D341Med (cell line): ENCODE measurements around the gene RASGRP4.
"Not testable (repeated sequence)": the region's sequence is repeated elsewhere in the genome, so short reads cannot be mapped to it uniquely, and the experiment has no call there.

Experiments
- DNase-seq: peaks from one replicate; pipeline ENCODE4 v3.0.0; 2012; ENCODE audit warnings: low spot score

Gene RASGRP4

DNA sequence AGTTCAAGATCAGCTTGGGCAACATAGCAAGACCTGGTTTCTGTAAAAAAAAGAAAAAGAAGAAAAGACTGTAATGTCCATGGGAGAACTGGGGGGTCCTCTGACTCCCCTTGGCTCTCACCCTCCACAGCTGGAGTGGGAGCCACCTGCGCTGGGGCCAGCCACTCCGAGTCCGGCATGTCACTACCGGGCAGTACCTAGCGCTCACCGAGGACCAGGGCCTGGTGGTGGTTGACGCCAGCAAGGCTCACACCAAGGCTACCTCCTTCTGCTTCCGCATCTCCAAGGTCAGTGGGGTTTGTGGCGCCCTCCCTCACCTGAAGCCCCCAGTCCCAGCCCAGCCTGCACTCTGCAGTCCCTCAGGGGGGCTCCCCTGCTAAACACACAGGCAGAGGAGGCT, 22.2 kb upstream of the RASGRP4 start:
- no peak for DNase-seq

DNA sequence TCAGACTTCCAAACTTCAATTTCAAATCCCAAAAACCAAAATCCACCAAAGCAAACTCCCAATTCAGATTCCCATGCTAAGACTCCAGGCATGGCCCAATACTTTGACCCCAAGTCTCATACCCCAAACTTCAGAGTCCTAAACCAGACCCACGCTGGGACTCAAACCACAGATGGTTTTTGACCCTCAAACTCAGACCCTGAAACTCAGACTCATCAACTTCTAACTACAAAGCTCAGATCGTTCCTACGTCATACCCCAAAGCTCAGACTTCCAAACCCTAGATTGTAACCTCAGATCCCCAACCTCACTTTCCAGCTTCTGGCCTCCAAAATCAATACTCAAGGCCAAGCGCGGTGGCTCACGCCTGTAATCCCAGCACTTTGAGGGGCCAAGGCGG, 19.3 kb upstream of the RASGRP4 start:
- DNase-seq = no peak

DNA sequence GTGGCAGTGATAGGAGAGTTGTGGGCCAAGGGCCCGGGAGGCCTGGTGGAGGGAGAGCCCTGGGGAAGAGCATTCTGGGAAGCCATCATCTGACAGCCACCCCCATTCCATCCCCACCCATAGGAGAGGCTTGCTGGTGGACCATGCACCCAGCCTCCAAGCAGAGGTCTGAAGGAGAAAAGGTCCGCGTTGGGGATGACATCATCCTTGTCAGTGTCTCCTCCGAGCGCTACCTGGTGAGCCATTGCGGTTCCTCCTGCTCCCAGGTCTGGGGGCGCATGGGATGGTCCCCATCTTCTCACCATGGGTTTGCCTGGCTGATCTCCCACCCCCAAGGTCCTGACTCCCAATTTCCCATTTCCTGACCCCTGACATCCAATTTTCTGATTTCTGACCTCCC, 18.0 kb upstream of the RASGRP4 start:
- no peak for DNase-seq

GRCh38 chr19:38443458-38443999, 17.5 kb upstream of the RASGRP4 start:
- no peak for DNase-seq

- no peak for DNase-seq
Measured at GRCh38 chr19:38442736-38443135, 16.7 kb upstream of the RASGRP4 start.

GRCh38 chr19:38441657-38442348, 15.8 kb upstream of the RASGRP4 start:
- no peak for DNase-seq

- DNase-seq = no peak
Measured at GRCh38 chr19:38440592-38440991, 14.6 kb upstream of the RASGRP4 start.

DNA sequence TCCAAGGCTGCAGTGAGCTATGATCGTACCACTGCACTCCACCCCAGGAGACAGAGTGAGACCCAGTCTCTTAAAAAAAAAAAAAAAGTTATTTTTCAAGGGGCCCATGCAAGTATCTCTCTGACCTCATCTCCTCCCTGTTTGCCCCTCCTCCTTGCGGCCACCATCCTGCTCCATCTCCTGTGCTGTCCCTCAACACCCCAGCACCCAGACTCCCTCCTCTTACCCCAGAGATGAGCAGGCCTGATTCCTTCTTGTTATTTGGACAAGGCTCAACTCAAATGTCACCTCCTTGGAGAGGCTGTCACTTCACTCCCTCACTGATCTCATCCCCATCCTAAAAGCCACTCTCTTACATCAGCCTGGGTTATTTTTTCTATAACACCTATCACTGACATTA, 11.9 kb upstream of the RASGRP4 start:
- DNase-seq = no peak

DNA sequence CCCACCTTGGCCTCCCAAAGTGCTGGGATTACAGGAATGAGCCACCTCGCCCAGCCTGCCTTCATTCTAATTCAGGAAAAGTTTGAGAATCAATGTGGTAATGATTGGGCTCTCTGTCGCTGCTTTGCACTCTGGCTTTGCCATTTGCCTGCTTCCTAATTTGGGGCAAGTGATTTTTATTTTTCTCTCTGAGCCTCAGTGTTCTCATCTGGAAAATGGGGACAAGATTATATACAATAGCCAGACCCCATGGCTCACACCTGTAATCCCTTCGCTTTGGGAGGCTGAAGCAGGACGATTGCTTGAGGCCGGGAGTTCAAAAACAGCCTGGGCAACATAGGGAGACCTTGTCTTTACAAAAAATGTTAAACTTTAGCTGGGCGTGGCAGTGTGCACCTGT, 11.3 kb upstream of the RASGRP4 start:
- DNase-seq = no peak

- DNase-seq = no peak
Measured at GRCh38 chr19:38434549-38435051, 8.6 kb upstream of the RASGRP4 start.

DNA sequence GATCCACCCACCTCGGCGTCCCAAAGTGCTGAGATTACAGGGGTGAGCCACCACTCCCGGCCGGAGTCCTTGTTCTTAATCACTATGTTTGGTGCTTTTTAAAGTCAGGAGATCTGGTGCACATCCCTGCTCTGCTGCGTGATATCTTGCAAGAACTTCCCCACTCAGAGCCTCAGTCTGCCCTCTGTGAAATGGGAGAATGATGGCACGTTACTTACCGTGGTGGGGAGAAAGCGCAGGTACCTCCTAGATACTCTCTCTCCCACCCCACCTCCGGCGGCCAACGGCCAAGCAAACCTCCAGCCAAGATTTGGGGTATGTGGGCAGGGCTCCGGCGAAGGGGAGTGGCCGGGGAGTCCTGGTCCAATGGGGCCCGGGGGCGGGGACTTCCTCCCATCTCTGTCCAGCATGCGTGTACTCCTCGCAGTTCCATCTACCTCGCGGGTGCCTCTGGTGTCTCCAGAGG, 7.3 kb upstream of the RASGRP4 start, which contains the start of gene RYR1:
TSS of gene RYR1 (plus strand) at position 424 of the 466 bp plus-strand sequence. CDS start 139 bp downstream, outside the sequence.
- DNase-seq = no peak

DNA sequence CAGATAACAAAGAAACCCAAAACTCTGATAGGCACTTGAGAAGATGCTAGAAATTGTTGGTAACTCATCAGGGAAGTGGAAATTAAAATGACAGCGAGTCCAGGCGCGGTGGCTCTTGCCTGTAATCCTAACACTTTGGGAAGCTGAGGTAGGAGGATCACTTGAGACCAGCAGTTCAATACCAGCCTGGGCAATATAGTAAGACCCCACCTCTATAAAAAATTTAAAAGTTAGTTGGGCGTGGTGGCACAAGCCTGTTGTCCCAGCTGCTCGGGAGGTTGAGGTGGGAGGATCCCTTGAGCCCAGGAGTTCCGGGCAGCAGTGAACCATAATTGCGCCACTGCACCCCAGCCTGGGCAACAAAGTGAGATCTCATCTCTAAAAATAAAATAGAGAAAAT, 4.9 kb upstream of the RASGRP4 start:
- no peak for DNase-seq

GRCh38 chr19:38429811-38430156, 3.8 kb upstream of the RASGRP4 start:
- DNase-seq = no peak

DNA sequence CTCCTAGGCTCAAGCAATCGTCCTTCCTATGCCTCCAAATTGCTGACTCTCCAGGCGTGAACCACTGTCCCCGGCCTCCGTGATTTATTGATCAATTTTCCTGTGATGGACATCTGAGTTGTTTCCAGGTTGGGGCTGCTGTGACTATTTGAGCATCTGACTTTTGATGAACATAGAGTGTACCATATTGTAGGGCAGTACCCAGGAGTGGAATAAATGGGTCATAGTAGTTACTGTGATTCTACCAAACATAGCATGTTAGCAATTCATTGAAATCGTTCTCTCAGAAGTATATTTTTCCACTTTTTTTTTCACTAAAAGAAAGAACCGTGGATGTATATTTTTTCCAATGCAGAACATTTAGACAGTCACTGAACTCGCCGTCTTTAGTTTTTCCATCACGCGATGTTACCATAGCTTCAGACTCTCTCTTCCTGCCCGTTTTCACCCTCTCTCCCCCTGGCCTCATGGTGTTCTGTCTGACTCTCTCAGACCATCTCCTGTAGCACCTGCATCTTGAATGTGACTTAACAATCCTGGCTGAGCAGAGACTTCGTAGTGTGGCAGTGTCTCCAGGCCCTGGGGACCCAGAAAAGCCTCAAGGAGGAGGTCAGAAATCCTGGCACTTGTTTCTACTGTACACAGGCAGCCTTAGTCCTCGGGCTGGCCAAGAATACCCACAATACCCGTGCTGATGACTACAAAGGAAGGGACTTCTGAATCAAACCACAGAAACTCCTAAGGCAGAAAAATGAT, 3.2 kb upstream of the RASGRP4 start:
- DNase-seq = no peak

GRCh38 chr19:38427035-38427677, 1.1 kb upstream of the RASGRP4 start:
- DNase-seq = not testable (repeated sequence)

- DNase-seq = no peak
Measured at GRCh38 chr19:38425222-38425809, 703 bp downstream of the RASGRP4 start.

GRCh38 chr19:38424272-38424671, 1.7 kb downstream of the RASGRP4 start:
- no peak for DNase-seq

DNA sequence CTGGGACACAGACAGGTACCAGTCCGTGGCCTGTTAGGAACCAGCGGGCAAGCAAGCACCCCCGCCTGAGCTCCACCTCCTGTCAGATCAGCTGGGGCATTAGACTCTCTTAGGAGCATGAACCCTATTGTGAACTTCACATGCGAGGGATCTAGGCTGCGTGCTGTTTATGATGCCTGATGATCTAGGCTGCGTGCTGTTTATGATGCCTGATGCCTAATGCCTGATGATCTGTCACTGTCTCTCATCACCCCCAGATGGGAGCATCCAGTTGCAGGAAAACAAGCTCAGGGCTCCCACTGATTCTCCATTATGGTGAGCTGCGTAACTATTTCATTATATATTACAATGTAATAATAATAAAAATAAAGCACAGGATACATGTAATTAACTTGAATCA, 3.6 kb downstream of the RASGRP4 start:
- DNase-seq = no peak

DNA sequence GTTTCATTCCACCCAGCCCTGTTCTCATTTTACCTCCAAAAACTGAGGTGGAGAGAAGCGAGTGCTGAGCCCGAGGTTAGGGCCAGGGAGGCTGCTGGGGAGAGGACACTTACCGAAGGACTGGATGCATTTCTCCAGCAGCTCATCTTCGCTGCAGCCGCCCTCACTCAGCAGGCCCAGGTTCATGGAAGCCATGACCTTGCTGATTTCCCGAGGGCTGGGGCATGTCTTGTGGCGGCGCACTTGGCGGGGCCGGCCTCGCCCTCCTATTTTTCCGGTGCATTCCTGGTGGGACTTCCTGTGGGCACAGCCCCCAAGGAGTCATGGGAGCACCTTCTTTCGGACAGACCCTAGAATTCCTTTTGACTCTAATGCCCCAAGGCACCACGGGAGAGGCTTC, 4.2 kb downstream of the RASGRP4 start:
- DNase-seq = no peak

DNA sequence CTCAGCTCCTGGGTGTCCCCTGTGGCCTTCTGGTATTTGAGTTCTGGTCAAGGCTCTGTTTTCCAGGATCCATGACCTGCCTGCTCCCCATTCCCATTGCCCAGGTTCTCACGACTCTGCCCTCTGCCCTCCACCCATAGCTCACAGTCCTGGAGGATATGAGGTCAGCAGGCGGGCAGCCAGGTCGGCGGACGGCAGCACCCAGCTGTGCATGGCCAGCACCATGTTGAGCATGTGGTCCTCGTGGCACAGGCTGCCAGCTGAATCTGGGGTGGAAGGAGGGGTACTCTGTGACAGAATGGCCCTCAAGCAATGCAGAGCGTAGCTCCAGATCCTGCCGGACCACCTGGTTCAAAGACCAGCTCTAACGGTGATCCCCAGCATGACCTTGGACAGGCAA, 5.1 kb downstream of the RASGRP4 start:
- DNase-seq = no peak

GRCh38 chr19:38417544-38418506, 8.2 kb downstream of the RASGRP4 start:
- no peak for DNase-seq
